ENCODE results near the gene RRP1B.
A peak's percentile ranks its signal among the peaks of the same experiment; 100 is the strongest.

RRP1B gene

DNA sequence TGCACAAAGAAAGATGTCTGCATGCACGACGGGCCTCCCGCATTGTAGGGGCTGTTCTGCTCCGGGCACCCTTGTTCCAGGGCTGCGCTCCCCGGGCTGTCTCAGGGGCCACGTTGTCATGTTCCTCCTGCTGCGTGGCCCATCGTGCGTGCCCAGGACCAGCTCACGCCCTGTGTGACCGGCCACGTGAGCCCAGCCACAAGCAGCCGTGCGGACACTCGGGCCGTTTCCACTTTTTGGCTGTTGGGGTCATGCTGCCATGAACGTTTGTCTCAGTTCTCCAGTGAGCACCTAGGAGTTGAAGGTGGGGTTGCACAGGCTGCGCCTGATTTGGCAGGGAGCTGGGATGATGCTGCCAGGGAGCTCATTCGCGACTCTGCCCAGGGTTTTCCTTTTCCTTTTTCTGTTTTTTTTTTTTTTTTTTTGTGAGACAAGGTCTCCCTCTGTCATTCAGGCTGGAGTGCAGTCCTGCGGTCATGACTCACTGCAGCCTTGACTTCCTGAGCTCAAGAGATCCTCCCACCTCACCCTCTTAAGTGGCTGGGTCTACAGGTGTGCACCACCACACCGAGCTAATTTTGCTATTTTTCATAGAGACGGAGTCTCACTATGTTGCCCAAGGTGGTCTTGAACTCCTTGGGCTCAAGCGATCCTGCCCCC lies 77.0 kb downstream of the RRP1B start:
- DNase-seq (ENCODE audit: low read depth), result no peak
- H3K4me3 ChIP-seq (replicated peaks; ENCODE audit: low read depth, low read length), result no peak overlapping the region
- no peak for TF ChIP-seq CTCF (IDR thresholded peaks at IDR 0.05; ENCODE audit: low read length, missing control alignments)

- H3K4me3 ChIP-seq (replicated peaks; ENCODE audit: low read depth, low read length), result no peak overlapping the region
- no peak for TF ChIP-seq CTCF (IDR thresholded peaks at IDR 0.05; ENCODE audit: low read length, missing control alignments)
- no peak for DNase-seq (ENCODE audit: low read depth)
Measured at GRCh38 chr21:43737158-43737950, 78.0 kb downstream of the RRP1B start.

DNA sequence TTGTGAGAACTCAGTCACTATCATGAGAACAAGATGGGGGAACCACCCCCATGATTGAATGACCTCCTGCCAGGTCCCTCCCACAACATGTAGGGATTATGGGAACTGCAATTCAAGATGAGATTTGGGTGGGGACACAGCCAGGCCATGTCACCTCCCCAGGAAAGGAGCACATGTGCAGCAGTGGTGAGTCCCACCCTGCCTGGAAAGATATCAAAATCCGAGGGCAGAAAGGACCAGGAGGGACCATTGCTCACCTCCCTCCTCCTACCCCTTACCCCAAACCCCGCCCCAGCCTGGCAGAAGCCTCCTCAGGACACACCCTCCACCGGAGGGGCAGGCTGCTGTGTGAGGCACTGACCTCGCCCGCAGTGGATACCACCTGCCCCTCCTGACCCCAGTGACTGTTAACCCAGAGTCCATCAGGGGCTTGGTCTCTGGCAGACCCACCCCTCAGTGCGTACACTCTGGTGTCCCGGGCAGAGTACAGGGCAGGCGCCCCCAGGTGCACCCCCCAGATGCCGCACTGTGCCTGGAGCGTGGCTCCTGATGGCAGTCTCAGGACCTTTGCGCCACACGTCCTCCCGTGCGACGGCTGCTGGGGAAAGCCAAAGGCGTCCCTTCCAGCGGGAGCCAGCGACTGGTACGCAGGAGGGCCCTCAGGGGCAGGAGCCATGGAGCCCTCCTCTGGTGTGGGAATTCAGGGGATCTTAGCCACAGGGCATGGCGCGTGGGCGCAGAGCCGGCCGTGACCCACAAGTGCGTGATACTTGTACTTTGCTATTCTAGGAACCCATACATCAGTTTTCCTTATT lies 80.5 kb downstream of the RRP1B start:
- no peak for DNase-seq (ENCODE audit: low read depth)
- no peak overlapping the region for H3K4me3 ChIP-seq (replicated peaks; ENCODE audit: low read depth, low read length)
- TF ChIP-seq CTCF (IDR thresholded peaks at IDR 0.05; ENCODE audit: low read length, missing control alignments), result no peak

GRCh38 chr21:43740497-43741156 lies 81.3 kb downstream of the RRP1B start:
- no peak overlapping the region for H3K4me3 ChIP-seq (replicated peaks; ENCODE audit: low read depth, low read length)
- TF ChIP-seq CTCF (IDR thresholded peaks at IDR 0.05; ENCODE audit: low read length, missing control alignments), result no peak
- DNase-seq (ENCODE audit: low read depth), result peak; percentile 72

DNA sequence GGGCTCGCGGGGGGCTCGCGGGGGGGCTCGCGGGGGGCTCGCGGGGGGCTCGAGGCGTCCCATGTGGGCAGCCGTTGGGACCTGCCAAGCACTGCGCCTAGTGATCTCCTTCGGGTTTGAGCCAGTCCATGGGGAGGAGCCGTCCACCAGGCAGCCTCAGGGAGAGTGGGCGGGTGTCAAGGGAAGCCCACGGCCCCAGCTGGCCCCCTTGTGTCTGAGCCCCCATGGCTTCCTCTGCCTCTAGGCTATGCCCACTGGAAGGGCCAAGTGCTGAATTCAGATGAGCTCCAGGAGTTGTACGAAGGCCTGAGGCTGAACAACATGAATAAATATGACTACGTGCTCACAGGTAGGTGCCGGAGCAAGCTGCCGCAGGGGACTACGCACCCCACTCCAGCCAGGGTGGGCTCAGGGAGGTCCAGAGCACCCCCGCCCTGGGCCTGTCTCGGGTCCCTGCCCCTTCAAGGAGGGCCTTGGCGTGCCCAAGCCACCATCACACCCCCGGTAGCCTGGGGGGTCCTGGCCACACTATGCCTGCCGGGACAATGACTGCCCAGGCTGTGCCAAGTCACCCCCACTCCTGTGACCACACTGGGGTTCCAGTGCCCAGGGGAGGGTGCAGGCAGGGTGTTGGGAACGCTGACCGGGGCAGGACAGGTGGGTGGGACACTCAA lies 82.2 kb downstream of the RRP1B start:
- TF ChIP-seq CTCF (IDR thresholded peaks at IDR 0.05; ENCODE audit: low read length, missing control alignments), result no peak
- no peak for DNase-seq (ENCODE audit: low read depth)
- H3K4me3 ChIP-seq (replicated peaks; ENCODE audit: low read depth, low read length), result no peak overlapping the region

DNA sequence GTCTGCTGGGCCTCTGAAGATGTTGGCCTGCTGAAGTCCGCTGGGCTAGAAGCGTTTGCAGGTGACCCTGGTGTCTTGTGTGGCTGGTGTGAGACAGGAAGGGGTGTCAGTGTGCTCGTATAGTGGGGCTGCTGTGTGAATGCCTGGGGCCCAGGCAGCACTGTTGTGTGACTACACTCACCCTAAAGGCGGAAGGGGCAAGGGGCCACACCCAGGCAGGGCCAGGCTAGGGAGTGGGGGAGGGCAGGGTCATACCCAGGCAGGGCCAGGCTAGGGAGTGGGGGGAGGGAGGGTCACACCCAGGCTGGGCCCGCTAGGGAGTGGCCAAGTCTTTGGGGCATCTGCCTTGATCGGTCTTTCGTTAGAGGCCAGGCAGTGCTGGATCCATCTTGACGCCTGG lies 84.6 kb downstream of the RRP1B start:
- DNase-seq (ENCODE audit: low read depth), result no peak
- H3K4me3 ChIP-seq (replicated peaks; ENCODE audit: low read depth, low read length), result no peak overlapping the region
- TF ChIP-seq CTCF (IDR thresholded peaks at IDR 0.05; ENCODE audit: low read length, missing control alignments), result no peak
